HG02623 (cell line): ENCODE results near the gene ERP44.
A peak's percentile ranks its signal among the peaks of the same experiment; 100 is the strongest.
"Not testable (repeated sequence)": the region's sequence is repeated elsewhere in the genome, so short reads cannot be mapped to it uniquely, and the experiment has no call there.

Experiments used
- ATAC-seq: cut with Tn5 transposase; IDR thresholded peaks from one replicate; pipeline ENCODE4 v1.9.1; 2021; ENCODE audit warnings: moderate library complexity; ENCODE audit not compliant: unreplicated experiment

The ERP44 gene

GRCh38 chr9:100070104-100071041 is 28.4 kb downstream of the ERP44 start:
- no peak for ATAC-seq

- not testable (repeated sequence) for ATAC-seq
Measured at GRCh38 chr9:100069068-100069467, 29.7 kb downstream of the ERP44 start.

GRCh38 chr9:100067990-100068389 is 30.8 kb downstream of the ERP44 start:
- ATAC-seq = not testable (repeated sequence)

GRCh38 chr9:100066539-100066938 is 32.3 kb downstream of the ERP44 start:
- ATAC-seq = peak; percentile 45

- ATAC-seq = no peak
Measured at GRCh38 chr9:100064872-100065581, 33.8 kb downstream of the ERP44 start.

GRCh38 chr9:100063185-100063584 is 35.6 kb downstream of the ERP44 start:
- ATAC-seq = no peak

- not testable (repeated sequence) for ATAC-seq
Measured at GRCh38 chr9:100062683-100063082, 36.1 kb downstream of the ERP44 start.

GRCh38 chr9:100058699-100059579 is 39.9 kb downstream of the ERP44 start:
- peak; percentile 82 for ATAC-seq

- ATAC-seq = no peak
Measured at GRCh38 chr9:100057624-100058023, 41.2 kb downstream of the ERP44 start.

- ATAC-seq = no peak
Measured at GRCh38 chr9:100056561-100056960, 42.2 kb downstream of the ERP44 start.

GRCh38 chr9:100052375-100052774 is 46.4 kb downstream of the ERP44 start:
- ATAC-seq = no peak

GRCh38 chr9:100049551-100049950 is 49.2 kb downstream of the ERP44 start:
- no peak for ATAC-seq

GRCh38 chr9:100038472-100038871 is 60.3 kb downstream of the ERP44 start:
- ATAC-seq = no peak

GRCh38 chr9:100033877-100034551 is 64.8 kb downstream of the ERP44 start:
- no peak for ATAC-seq

- no peak for ATAC-seq
Measured at GRCh38 chr9:100030548-100030947, 68.3 kb downstream of the ERP44 start.

GRCh38 chr9:100029251-100029650 is 69.5 kb downstream of the ERP44 start:
- ATAC-seq = no peak

GRCh38 chr9:100028201-100028784 is 70.5 kb downstream of the ERP44 start:
- peak; percentile 83 for ATAC-seq

GRCh38 chr9:100027543-100027942 is 71.3 kb downstream of the ERP44 start:
- ATAC-seq = no peak

GRCh38 chr9:100021931-100022330 is 76.9 kb downstream of the ERP44 start:
- ATAC-seq = no peak
